Keratinocyte (primary cell): Measurements from ENCODE around the gene ZFP1. TPM values are rescaled to one million over a fixed set of nuclear protein-coding genes. Genes with fewer than 3 reads are reported as not detected.

Experiments used
- DNase-seq: peaks from one replicate; pipeline ENCODE4 v3.0.0-alpha.2; 2011; ENCODE audit warnings: low read depth, missing footprints, low spot score
- FAIRE-seq: peaks from 2 replicates; lab custom pipeline; 2011; peaks lifted over from hg19 to GRCh38; lab: Jason Lieb, UNC
- H2AFZ ChIP-seq: 2 replicates; pipeline ENCODE4 v1.6.0; 2012; ENCODE audit warnings: low read length, control low read depth, inconsistent platforms; ENCODE audit not compliant: control insufficient read depth
- H3K27ac ChIP-seq: 2 replicates; pipeline ENCODE4 v1.5.1; 2011; ENCODE audit warnings: low read length; ENCODE audit not compliant: control insufficient read depth, insufficient read depth
- H3K27me3 ChIP-seq: 3 replicates; pipeline ENCODE4 v1.6.0; 2011; ENCODE audit warnings: low read length; ENCODE audit not compliant: control insufficient read depth, insufficient read depth; ENCODE audit errors: extremely low read depth
- H3K36me3 ChIP-seq, 2 experiments: 2 replicates in 1 of 2; 3 replicates in 1 of 2; pipeline ENCODE4 v1.5.1; 2011; ENCODE audit warnings: low read length in 2 of 2, mild to moderate bottlenecking in 1 of 2; ENCODE audit not compliant: control insufficient read depth in 2 of 2, insufficient read depth in 2 of 2; ENCODE audit errors: extremely low read depth in 1 of 2
- H3K4me1 ChIP-seq: 3 replicates; pipeline ENCODE4 v1.5.1; 2011; ENCODE audit warnings: low read length; ENCODE audit not compliant: control insufficient read depth, insufficient read depth; ENCODE audit errors: extremely low read depth
- H3K4me2 ChIP-seq: 3 replicates; pipeline ENCODE4 v1.6.0; 2011; ENCODE audit warnings: low read depth, low read length; ENCODE audit not compliant: control insufficient read depth, insufficient read depth; ENCODE audit errors: extremely low read depth
- H3K4me3 ChIP-seq, 3 experiments: fragments of 200-600 bp in 1 of 3; sonication (generic) in 1 of 3; 2 replicates in 2 of 3; 3 replicates in 1 of 3; pipeline ENCODE4 v1.5.1; 2011 to 2016; ENCODE audit warnings: low read length in 3 of 3, mild to moderate bottlenecking in 3 of 3, control low read depth in 2 of 3, inconsistent platforms in 1 of 3, low read depth in 1 of 3, mixed read lengths in 1 of 3, mixed run types in 1 of 3, moderate library complexity in 1 of 3; ENCODE audit not compliant: control insufficient read depth in 2 of 3, insufficient read depth in 2 of 3; ENCODE audit errors: extremely low read depth in 1 of 3
- H3K79me2 ChIP-seq: 2 replicates; pipeline ENCODE4 v1.6.0; 2012; ENCODE audit warnings: low read length; ENCODE audit not compliant: control insufficient read depth, insufficient read depth
- H3K9ac ChIP-seq: 3 replicates; pipeline ENCODE4 v1.6.0; 2011; ENCODE audit warnings: low read length; ENCODE audit not compliant: control insufficient read depth, insufficient read depth; ENCODE audit errors: extremely low read depth
- H3K9me1 ChIP-seq: 3 replicates; pipeline ENCODE4 v1.6.0; 2011; ENCODE audit warnings: low read length; ENCODE audit not compliant: control insufficient read depth, insufficient read depth; ENCODE audit errors: extremely low read depth
- H3K9me3 ChIP-seq: 2 replicates; pipeline ENCODE4 v1.5.1; 2012; ENCODE audit warnings: low read depth, low read length; ENCODE audit not compliant: control insufficient read depth
- H4K20me1 ChIP-seq: 3 replicates; pipeline ENCODE4 v1.6.0; 2011; ENCODE audit warnings: low read length; ENCODE audit not compliant: control insufficient read depth, insufficient read depth; ENCODE audit errors: extremely low read depth
- EZH2 ChIP-seq: IDR thresholded peaks from one replicate; pipeline ENCODE4 v1.6.1; 2012; ENCODE audit warnings: inconsistent platforms, mild to moderate bottlenecking, low read length, moderate library complexity
- dilution Hi-C: fragments of 300-500 bp; cut with MboI; formaldehyde crosslinking; loops from one replicate; pipeline ENCODE4 v1.7.0; 2020; ENCODE audit warnings: low sequenced_read_pairs; ENCODE audit not compliant: extremely low pct_ligation_motif_present
- polyA plus RNA-seq, 5 experiments: library from polyadenylated mRNA; depleted of rRNA in 3 of 5; stranded (reverse) in 3 of 5; stranded (forward) in 1 of 5; unstranded in 1 of 5; fragments of >200 nt; gene quantifications; 1 replicate in 1 of 5; 2 replicates in 3 of 5; 3 replicates in 1 of 5; pipeline versions ENCODE4 v1.2.1 to v1.2.3, GENCODE V29; 2011 to 2012; ENCODE audit warnings: missing spikeins in 2 of 5, low read depth in 1 of 5, low replicate concordance in 1 of 5
- TF ChIP-seq, protein P1 (sequence below), 3 experiments: IDR thresholded peaks in 1 of 3; conservative IDR thresholded peaks in 1 of 3; optimal IDR thresholded peaks in 1 of 3; 2 replicates in 2 of 3; 3 replicates in 1 of 3; pipeline versions ENCODE3 to v1.5.1; 2011; ENCODE audit warnings: low read length in 3 of 3, mild to moderate bottlenecking in 3 of 3, moderate library complexity in 2 of 3, control low read depth in 1 of 3, inconsistent platforms in 1 of 3; ENCODE audit not compliant: insufficient read depth in 2 of 3; ENCODE audit errors: extremely low read depth in 1 of 3

Gene ZFP1
- polyA plus RNA-seq, 1 donor (not counting 4 experiments of a cell fraction or from before 2014, with no cell fraction given), result 8.6 TPM

GRCh38 chr16:75107505-75107904 lies 40.8 kb upstream of the ZFP1 start:
- DNase-seq, result no peak
- no peak overlapping the region for H2AFZ ChIP-seq
- no peak for TF ChIP-seq EZH2
- TF ChIP-seq, protein P1, sequence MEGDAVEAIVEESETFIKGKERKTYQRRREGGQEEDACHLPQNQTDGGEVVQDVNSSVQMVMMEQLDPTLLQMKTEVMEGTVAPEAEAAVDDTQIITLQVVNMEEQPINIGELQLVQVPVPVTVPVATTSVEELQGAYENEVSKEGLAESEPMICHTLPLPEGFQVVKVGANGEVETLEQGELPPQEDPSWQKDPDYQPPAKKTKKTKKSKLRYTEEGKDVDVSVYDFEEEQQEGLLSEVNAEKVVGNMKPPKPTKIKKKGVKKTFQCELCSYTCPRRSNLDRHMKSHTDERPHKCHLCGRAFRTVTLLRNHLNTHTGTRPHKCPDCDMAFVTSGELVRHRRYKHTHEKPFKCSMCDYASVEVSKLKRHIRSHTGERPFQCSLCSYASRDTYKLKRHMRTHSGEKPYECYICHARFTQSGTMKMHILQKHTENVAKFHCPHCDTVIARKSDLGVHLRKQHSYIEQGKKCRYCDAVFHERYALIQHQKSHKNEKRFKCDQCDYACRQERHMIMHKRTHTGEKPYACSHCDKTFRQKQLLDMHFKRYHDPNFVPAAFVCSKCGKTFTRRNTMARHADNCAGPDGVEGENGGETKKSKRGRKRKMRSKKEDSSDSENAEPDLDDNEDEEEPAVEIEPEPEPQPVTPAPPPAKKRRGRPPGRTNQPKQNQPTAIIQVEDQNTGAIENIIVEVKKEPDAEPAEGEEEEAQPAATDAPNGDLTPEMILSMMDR (optimal IDR thresholded peaks at IDR 0.05 in 1 of 3, IDR thresholded peaks at IDR 0.05 in 1 of 3, conservative IDR thresholded peaks at IDR 0.05 in 1 of 3; ENCODE audit: extremely low read depth in 1 of 3, insufficient read depth in 2 of 3, low read length in 3 of 3), result no peak
- no peak overlapping the region for H3K4me3 ChIP-seq
- H4K20me1 ChIP-seq, result no peaks in the 10 kb centered on the region
- H3K36me3 ChIP-seq, result peaks cover 7% of the 10 kb centered on the region in 2 experiments
- no peaks in the 10 kb centered on the region for H3K9me1 ChIP-seq
- H3K79me2 ChIP-seq, result no peaks in the 10 kb centered on the region
- no peak for FAIRE-seq
- dilution Hi-C loops, result no loop called here
- H3K9me3 ChIP-seq, result no peaks in the 10 kb centered on the region
- H3K9ac ChIP-seq, result no peak overlapping the region
- H3K4me1 ChIP-seq, result peaks cover 38% of the 10 kb centered on the region
- no peak overlapping the region for H3K27ac ChIP-seq
- H3K4me2 ChIP-seq, result no peak overlapping the region
- no peaks in the 10 kb centered on the region for H3K27me3 ChIP-seq

DNA sequence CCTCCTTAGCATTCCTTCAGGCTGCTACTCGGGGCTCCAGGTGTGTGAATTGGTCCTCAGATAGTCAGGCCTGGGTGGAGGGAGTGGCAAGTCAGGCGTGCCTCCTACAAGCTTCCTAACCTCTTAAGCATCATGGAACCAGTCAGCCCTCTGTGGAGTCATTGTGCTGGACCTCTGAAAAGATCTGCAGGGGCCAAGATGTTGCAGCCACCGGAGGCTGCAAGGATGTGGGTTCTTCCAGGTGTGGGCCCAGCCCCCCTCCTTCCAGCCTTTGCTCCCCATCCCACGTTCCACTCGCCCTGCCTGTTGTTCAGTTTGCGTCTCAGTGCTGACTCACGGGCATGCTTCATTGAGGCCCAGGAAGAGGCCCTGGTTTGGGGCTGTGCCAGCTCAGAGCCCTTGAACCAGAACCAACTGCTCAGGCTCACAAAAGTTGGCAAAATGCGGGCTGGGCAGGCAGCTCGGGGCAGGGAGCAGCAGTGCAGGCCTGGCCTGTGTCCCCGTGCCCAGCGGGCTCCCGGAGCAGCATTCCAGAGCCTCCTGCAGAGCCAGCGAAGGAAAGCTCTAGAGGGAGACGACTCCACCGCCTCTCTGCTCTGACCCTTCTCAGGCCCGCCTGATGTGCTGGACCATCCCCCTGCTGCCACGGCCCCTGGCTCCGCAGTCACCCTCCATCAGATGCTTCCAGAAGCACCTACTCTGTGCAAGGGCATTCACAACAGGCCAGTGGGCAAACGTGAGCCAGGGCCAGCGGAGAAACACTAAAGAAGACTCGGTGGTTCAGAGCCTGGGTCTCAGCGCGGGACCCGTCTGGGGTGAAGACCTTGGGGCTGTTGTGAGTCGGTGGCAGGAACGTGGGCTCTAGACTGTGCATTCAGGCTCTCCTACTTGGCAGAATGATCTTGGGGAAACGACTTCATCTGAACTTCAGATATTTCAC lies 39.3 kb upstream of the ZFP1 start:
- H3K4me2 ChIP-seq, result peak overlapping the region; percentile 75
- peak overlapping the region in 2 of 3 experiments; percentile 6 to 21 for H3K4me3 ChIP-seq
- H3K79me2 ChIP-seq, result no peaks in the 10 kb centered on the region
- no peaks in the 10 kb centered on the region for H4K20me1 ChIP-seq
- dilution Hi-C loops, result no loop called here
- H3K27me3 ChIP-seq, result no peaks in the 10 kb centered on the region
- peak overlapping the region; percentile 69 for H3K9ac ChIP-seq
- peak overlapping the region; percentile 75 for H3K27ac ChIP-seq
- peaks cover 7% of the 10 kb centered on the region in 2 experiments for H3K36me3 ChIP-seq
- no peaks in the 10 kb centered on the region for H3K9me3 ChIP-seq
- peak; percentile 96 for DNase-seq
- FAIRE-seq, result peak; percentile 93
- H2AFZ ChIP-seq, result peak overlapping the region; percentile 15
- TF ChIP-seq EZH2, result no peak
- TF ChIP-seq, protein P1 (optimal IDR thresholded peaks at IDR 0.05 in 1 of 3, IDR thresholded peaks at IDR 0.05 in 1 of 3, conservative IDR thresholded peaks at IDR 0.05 in 1 of 3; ENCODE audit: extremely low read depth in 1 of 3, insufficient read depth in 2 of 3, low read length in 3 of 3), result no peak
- no peaks in the 10 kb centered on the region for H3K9me1 ChIP-seq
- H3K4me1 ChIP-seq, result peaks cover 38% of the 10 kb centered on the region
